IPS DF 4.7 (cell line): Measurements from ENCODE around the gene MEST.
"Not testable (repeated sequence)": the region's sequence is repeated elsewhere in the genome, so short reads cannot be mapped to it uniquely, and the experiment has no call there.

Source experiments
- DNase-seq: peaks from one replicate; pipeline ENCODE4 v3.0.0-alpha.2; 2013; ENCODE audit warnings: low spot score; ENCODE audit errors: extremely low read depth

MEST gene

DNA sequence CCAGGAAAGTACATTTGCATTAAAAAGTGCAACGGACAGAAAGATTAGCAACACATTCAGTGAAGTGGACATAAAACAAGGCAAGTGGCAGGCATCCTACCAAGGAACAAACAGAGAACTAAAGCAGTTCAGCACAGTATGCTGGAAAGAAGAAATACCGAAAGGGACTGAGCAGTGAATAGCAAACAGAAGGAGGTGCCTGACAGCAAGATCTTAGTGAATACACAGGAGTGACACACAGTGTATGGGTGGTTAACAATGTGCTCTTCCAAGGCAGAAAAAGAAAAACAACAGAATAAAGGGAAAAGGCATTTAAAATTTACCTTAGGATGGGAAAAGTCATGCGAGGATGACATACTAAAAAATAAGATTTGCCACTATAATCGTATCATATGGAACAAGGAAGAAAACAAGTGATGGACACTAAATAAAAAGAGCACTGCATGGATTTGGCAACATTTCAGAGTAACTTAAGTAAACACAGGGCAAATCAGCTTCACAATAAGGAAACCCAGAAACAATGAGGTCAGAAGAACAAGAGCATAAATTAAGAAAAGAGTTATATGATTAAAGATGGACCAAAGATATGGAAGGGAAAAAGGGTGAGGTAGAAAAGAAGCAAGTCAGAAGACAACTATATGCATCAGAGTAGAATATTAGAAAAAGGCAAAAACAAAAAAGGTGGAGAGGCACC is 29.5 kb downstream of the MEST start:
- DNase-seq, result no peak

DNA sequence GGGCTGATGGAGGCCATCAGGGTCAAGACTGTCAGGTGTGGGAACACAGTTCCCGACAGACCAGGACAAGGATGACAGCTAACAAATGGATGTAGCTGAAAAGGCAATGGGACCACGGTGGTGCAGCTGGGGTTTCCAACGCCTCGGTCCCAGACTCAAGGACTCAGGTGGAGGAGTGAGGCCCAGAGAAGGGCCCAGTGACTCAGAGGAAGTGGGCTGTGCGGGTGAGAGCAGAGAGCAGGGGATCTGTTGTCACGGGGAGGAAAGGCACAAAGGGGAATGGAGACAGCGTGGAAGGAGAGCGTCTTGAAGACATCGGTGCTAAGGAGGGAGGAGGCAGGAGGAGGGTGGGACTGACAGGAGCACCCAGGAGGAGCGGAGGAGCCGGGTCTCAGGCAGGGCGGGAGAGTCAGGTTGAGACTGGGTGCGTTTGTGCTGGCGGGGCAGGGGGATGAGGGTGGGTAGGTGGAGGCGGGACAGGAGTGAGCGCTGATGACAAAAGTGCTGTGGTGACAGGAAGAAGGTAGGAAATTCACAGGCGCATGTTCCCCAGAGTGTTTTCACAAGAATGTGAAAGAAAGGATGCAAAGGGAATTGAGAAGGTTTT is 31.7 kb downstream of the MEST start:
- not testable (repeated sequence) for DNase-seq

DNA sequence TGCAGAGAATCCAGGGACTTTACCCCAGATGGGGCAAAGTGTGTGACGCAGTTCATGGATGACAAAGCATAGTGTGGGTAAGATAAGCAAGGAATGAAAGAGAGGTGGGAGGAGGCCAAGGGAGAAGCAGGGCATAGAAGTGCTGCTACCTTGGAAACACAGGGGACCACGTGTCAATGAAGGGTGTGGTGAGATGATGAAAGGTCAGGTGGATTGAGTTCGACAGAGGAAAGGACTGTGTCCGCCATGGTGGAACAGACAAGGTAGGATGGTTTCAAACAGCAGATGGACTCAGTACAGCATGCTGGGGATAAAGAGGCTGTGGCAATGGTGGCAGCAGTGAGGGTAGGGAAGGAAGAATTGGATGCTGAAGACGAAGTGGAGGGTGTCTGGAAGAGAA is 32.7 kb downstream of the MEST start:
- DNase-seq, result no peak

- DNase-seq, result not testable (repeated sequence)
Measured at GRCh38 chr7:130527752-130528355, 36.0 kb downstream of the MEST start.

GRCh38 chr7:130529417-130529816 is 37.5 kb downstream of the MEST start:
- no peak for DNase-seq

GRCh38 chr7:130537894-130538293 is 46.0 kb downstream of the MEST start:
- not testable (repeated sequence) for DNase-seq

DNA sequence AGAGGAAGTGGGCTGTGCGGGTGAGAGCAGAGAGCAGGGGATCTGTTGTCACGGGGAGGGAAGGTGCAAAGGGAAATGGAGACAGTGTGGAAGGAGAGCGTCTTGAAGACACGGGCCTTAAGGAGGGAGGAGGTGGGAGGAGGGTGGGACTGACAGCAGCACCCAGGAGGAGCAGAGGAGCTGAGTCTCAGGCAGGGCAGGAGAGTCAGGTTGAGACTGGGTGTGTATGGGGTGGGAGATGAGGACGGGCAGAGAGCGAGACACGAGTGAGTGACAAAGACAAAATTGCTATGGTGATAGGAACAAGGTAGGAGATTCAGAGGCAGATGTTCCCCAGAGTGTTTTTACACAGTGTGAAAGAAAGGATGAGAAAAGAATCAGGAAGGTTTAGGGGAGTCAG is 49.4 kb downstream of the MEST start:
- DNase-seq, result not testable (repeated sequence)

DNA sequence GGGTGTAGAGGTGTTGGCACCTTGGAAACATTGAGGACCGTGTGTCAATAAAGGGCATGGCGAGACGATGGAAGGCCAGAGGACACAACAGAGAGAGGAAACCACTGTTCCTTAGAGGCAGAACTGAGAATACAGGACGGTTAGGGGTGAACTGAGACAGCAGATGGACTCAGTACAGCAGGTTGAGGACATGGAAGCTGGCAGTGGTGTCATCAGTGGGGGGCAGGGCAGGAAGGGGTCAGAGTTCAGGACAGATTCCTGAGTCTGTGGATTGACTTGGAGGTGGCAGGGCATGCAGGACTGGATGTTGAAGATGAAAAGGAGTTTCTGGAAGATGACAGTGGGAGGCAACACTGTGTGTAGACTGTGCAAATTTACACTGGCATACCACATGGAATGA is 50.4 kb downstream of the MEST start:
- not testable (repeated sequence) for DNase-seq

GRCh38 chr7:130543487-130544010 is 51.7 kb downstream of the MEST start:
- DNase-seq, result no peak

GRCh38 chr7:130544356-130544755 is 52.5 kb downstream of the MEST start:
- DNase-seq, result no peak

GRCh38 chr7:130553398-130554029 is 61.6 kb downstream of the MEST start:
- no peak for DNase-seq

DNA sequence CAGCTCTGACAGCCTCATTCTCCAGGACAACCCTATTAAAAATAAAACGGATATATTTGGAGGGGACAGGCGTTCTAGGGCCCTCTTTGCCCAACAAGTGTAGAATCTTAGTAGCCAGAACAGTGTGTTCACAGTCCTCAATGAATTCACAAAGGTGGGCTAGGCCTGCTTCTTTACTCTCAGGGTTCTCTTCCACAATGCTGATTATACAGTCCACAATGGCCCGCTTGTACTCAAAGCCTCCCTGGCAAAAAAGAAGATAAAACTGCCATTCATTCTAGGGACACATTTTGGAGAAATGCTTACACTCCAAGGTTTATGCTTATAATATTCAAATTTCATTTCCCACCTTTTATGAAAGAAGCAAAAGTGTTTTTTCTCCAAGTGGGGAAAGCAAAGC is 62.6 kb downstream of the MEST start:
- DNase-seq, result no peak
